Measurements from ENCODE around the gene PRKN. TPM values are rescaled to one million over a fixed set of nuclear protein-coding genes. Genes with fewer than 3 reads are reported as not detected.
A peak's percentile ranks its signal among the peaks of the same experiment; 100 is the strongest.

Gene PRKN
- total RNA-seq, 1 donor from 2014 or later = 7.0 TPM

DNA sequence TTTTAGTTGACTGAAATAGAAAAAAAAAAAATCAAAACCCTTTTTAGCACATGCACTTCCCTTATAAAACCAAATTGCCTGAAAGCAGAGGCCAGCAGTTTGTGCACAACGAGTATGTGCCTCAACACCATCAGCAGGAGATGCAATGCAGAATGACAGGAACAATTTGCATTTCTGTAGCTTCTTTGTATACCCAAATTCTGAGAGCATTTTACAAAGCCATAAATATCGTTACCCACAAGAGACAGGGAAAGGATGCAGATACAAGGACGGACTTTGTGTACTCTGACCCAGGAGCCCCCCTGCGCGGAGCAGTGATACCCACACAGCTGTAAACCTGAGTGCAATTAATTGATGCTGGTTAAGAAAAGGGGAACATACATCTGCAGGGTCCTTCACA, 285.6 kb downstream of the PRKN start:
- H3K36me3 Mint-ChIP-seq (ENCODE audit: unreplicated experiment) = peaks cover 5% of the 10 kb centered on the region
- no peaks in the 10 kb centered on the region for H3K27me3 Mint-ChIP-seq (ENCODE audit: unreplicated experiment)
- H3K4me1 Mint-ChIP-seq (ENCODE audit: low read depth, unreplicated experiment) = peaks cover 22% of the 10 kb centered on the region
- H3K27ac Mint-ChIP-seq (ENCODE audit: unreplicated experiment) = no peak overlapping the region
- DNase-seq = no peak
- no peaks in the 10 kb centered on the region for H3K9me3 Mint-ChIP-seq (ENCODE audit: unreplicated experiment)
- TF ChIP-seq, protein P1, sequence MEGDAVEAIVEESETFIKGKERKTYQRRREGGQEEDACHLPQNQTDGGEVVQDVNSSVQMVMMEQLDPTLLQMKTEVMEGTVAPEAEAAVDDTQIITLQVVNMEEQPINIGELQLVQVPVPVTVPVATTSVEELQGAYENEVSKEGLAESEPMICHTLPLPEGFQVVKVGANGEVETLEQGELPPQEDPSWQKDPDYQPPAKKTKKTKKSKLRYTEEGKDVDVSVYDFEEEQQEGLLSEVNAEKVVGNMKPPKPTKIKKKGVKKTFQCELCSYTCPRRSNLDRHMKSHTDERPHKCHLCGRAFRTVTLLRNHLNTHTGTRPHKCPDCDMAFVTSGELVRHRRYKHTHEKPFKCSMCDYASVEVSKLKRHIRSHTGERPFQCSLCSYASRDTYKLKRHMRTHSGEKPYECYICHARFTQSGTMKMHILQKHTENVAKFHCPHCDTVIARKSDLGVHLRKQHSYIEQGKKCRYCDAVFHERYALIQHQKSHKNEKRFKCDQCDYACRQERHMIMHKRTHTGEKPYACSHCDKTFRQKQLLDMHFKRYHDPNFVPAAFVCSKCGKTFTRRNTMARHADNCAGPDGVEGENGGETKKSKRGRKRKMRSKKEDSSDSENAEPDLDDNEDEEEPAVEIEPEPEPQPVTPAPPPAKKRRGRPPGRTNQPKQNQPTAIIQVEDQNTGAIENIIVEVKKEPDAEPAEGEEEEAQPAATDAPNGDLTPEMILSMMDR (IDR thresholded peaks at IDR 0.05; ENCODE audit: partially characterized antibody, unreplicated experiment) = no peak
- H3K4me3 Mint-ChIP-seq (ENCODE audit: unreplicated experiment) = no peak overlapping the region

DNA sequence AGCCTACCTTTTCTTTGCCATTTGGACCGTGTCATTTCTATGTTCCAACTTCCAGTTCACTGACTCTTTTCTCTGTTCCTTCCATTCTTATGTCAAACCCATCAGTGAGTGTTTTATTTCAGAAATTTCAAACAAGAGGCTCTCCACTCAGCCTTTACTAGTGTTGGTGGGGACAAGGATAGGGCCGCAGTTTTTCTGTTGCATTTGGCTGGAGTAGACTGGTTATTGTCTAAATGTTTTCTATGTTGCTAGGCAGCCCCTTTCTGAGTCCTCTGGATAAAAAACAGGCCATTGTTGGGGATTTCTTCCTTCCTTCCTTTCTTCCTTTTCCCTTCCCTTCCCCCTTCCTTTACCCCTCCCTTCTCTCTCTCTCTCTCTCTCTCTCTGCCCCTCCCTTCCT, 288.6 kb downstream of the PRKN start:
- no peak for DNase-seq
- no peaks in the 10 kb centered on the region for H3K9me3 Mint-ChIP-seq (ENCODE audit: unreplicated experiment)
- H3K4me3 Mint-ChIP-seq (ENCODE audit: unreplicated experiment) = no peak overlapping the region
- H3K27me3 Mint-ChIP-seq (ENCODE audit: unreplicated experiment) = no peaks in the 10 kb centered on the region
- TF ChIP-seq, protein P1 (IDR thresholded peaks at IDR 0.05; ENCODE audit: partially characterized antibody, unreplicated experiment) = no peak
- no peak overlapping the region for H3K27ac Mint-ChIP-seq (ENCODE audit: unreplicated experiment)
- peaks cover 5% of the 10 kb centered on the region for H3K36me3 Mint-ChIP-seq (ENCODE audit: unreplicated experiment)
- peaks cover 12% of the 10 kb centered on the region for H3K4me1 Mint-ChIP-seq (ENCODE audit: low read depth, unreplicated experiment)

DNA sequence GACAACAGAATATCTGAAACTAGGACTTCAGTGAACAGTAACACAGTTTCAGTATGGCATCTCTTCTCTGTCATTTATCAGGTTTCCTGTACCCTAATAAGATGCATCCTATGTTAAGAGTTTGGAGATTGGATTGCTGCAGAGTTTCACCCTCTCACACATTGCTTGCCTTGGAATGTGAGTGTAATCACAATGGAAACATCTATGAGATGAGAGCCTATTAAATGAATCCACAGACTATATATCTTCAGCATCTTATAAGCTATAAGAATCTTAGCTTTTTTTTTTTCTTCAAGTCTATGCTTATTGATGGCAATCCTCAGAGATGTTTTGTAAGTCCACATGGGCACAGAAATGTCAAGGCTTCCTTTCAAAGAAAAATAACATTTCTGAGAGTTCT, 292.5 kb downstream of the PRKN start:
- Mint-ChIP-seq H3K27me3 (ENCODE audit: unreplicated experiment) (no peaks in the 10 kb centered on the region), H3K27ac (ENCODE audit: unreplicated experiment) (no peak overlapping the region), H3K9me3 (ENCODE audit: unreplicated experiment) (no peaks in the 10 kb centered on the region), H3K4me1 (ENCODE audit: low read depth, unreplicated experiment) (no peaks in the 10 kb centered on the region), H3K4me3 (ENCODE audit: unreplicated experiment) (no peak overlapping the region), H3K36me3 (ENCODE audit: unreplicated experiment) (peaks cover 5% of the 10 kb centered on the region)
- DNase-seq = no peak
- TF ChIP-seq, protein P1 (IDR thresholded peaks at IDR 0.05; ENCODE audit: partially characterized antibody, unreplicated experiment) = no peak

DNA sequence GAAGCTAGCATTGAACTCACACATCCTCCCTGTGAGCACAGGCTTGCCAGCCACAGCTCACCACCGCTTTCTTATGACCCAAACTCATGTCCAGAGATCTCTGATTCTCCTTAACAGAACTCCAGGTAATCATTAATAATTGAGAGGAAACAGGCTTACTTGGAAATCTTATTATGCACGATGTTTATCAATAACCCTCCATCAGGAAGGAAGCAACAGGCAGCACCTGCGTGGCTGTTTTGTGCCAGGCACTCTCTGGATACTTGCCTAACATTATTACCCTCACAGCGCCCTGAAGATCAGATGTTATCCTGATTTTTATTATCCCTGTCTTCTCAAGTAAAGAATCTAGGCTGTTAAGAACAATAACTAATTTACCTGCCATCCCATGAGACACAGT, 306.6 kb downstream of the PRKN start:
- peaks cover 5% of the 10 kb centered on the region for H3K36me3 Mint-ChIP-seq (ENCODE audit: unreplicated experiment)
- peaks cover 2% of the 10 kb centered on the region for H3K9me3 Mint-ChIP-seq (ENCODE audit: unreplicated experiment)
- TF ChIP-seq, protein P1 (IDR thresholded peaks at IDR 0.05; ENCODE audit: partially characterized antibody, unreplicated experiment) = no peak
- no peak for DNase-seq
- H3K4me1 Mint-ChIP-seq (ENCODE audit: low read depth, unreplicated experiment) = no peaks in the 10 kb centered on the region
- no peaks in the 10 kb centered on the region for H3K27me3 Mint-ChIP-seq (ENCODE audit: unreplicated experiment)
- no peak overlapping the region for H3K27ac Mint-ChIP-seq (ENCODE audit: unreplicated experiment)
- no peak overlapping the region for H3K4me3 Mint-ChIP-seq (ENCODE audit: unreplicated experiment)

DNA sequence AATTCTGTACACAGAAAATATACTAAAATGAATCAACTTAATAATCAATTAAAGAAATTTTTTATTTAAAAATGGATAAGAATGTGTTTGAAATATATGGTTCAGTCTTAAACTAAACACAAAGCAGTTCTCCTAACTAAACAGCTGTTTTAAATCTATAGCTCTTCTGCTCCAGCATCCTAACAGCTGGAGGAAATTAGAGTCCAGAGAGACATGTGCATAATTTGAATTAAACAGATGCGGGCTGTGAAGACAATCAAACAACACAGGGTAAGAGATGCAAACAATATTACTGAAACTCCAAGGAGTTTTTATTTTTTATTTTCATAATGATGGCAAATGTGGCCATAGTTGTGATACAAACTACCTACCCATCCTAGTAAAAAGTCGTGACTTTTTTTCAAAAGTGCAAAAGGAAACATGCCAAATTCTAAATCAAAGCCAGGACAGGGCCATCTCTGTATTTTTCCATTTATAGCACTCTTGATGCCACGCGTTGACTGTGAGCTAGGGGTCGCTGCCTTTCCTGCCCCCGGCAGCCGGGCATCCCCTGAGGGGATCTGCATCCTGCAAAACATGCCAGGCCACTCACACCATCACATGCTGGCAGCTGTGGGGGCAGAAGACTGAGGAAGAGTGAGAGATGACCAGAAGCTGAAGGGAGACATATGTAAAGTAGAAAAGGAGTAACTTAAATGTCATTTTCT, 310.6 kb downstream of the PRKN start:
- peaks cover 2% of the 10 kb centered on the region for H3K9me3 Mint-ChIP-seq (ENCODE audit: unreplicated experiment)
- H3K4me3 Mint-ChIP-seq (ENCODE audit: unreplicated experiment) = no peak overlapping the region
- TF ChIP-seq, protein P1 (IDR thresholded peaks at IDR 0.05; ENCODE audit: partially characterized antibody, unreplicated experiment) = no peak
- peaks cover 5% of the 10 kb centered on the region for H3K36me3 Mint-ChIP-seq (ENCODE audit: unreplicated experiment)
- H3K27me3 Mint-ChIP-seq (ENCODE audit: unreplicated experiment) = no peaks in the 10 kb centered on the region
- no peaks in the 10 kb centered on the region for H3K4me1 Mint-ChIP-seq (ENCODE audit: low read depth, unreplicated experiment)
- DNase-seq = peak; percentile 20
- H3K27ac Mint-ChIP-seq (ENCODE audit: unreplicated experiment) = no peak overlapping the region
